Left renal pelvis (tissue), 4 donors: ENCODE results near the gene HS2ST1. TPM values are rescaled to one million over a fixed set of nuclear protein-coding genes. Genes with fewer than 3 reads are reported as not detected.
A peak's percentile ranks its signal among the peaks of the same experiment; 100 is the strongest.

Source experiments
- DNase-seq, 4 donors: peaks; one replicate each; pipeline ENCODE4 v3.0.0-alpha.2; 2013; ENCODE audit warnings: low read depth in 4 of 4, low spot score in 3 of 4
- polyA plus RNA-seq, 4 donors: library from polyadenylated mRNA; unstranded; fragments of 120-200 nt; gene quantifications; one replicate each; pipeline ENCODE4 v1.2.1, GENCODE V29; 2013; ENCODE audit not compliant: insufficient read length in 4 of 4

HS2ST1 gene
- polyA plus RNA-seq, 4 donors, result 39.1 to 54.3 (median 48.1) TPM

DNA sequence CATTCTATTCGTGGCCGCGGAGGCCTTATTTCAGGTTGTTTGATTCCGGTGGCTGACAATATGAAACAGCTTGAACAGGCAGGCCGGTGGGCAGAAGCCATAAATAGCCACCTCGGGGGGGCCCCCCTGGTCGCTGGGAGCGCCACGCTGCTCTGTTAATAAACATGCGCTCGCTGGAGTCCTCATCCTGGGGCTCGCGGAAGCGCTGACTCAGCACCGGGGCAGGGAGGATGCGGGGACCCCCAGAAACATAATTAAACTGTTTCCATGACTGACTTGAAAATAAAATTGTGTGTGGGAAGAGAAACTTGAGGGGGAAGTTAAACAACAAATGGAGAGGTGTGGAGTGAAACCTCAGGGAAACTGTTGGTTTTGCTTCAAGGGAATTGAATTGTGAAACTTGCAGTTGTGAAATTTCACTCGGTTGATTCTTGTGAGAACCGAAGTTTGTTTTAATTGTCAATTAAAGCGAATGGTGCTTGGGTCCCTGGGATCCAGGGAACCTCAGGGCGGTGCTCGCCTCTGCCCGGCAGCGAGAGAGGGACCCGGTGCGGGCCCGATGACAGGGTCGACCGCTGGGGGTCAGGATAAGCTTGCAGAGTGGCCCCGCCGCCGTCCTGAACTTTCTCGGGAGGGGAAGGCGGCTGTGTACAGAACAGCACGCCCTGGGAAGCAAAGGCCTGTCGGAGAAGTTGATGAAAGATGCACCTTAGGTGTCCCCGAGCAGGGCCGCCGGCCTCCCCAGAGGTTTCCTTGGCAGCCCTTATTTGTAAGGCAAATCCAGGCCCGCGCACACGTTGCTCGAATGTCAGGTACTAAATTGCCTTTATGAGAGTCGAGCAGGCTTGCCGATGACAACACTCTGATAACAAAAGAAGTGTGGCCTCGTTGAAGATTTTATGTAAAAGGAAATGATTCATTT lies 237.3 kb downstream of the HS2ST1 start:
- peak in 1 of 4 donors; percentile 50 for DNase-seq

DNA sequence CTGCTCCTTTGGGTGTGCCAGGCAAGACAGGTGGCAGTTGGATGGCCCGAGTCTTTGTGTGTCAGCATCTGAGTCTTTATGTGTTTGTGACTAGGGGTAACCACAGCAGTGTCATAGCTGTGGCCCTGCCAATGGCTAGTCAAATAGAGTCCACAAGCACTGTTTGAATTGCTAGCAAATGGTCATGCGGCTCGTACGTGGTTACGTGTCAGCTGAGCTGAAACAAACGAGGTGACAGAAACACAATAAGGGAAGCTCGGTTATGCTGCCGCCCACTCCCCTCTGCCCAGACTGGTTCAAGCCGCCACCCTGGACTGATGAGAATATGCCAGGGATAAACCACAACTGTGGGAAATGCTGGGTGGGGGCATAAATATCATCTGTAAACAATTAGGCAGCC lies 239.9 kb downstream of the HS2ST1 start:
- DNase-seq, result no peak

DNA sequence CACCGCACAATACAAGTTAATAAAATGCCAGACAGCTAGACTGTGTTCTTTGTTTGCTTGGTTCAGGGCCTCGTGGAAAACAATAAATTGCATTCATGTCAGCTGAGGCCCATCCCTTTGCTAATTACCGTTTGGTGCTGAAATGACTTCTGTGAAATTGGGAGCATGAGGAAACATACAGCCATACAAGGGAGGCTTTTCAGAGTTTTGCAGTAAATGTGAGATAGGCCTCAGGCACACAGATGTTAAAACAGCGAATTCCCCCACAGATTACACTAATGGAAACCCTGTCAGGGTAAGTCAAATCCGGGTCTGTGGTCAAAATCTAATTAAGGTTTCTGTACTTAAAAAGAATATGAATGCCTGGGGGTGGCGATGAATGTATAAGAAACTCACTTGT lies 240.7 kb downstream of the HS2ST1 start:
- no peak for DNase-seq

DNA sequence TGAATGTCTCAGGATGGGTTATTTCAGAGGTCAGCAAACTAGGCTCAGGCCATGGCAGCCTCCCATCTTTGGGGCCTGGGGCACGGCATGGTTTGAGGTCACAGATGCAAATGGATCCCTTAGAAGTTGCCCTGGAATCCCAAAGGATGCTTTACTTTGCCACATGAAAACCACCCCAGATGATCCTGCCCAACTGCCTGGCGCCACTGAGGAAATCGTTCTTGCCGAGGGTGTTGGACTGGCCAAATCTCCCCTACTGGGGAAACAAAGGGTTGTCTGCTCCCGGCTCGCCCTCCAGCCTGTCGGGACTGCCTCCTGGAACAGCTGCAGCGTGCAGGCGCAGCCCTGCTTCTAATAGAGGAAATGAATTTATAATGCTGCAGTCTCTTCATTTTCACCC lies 241.2 kb downstream of the HS2ST1 start:
- DNase-seq, result no peak

DNA sequence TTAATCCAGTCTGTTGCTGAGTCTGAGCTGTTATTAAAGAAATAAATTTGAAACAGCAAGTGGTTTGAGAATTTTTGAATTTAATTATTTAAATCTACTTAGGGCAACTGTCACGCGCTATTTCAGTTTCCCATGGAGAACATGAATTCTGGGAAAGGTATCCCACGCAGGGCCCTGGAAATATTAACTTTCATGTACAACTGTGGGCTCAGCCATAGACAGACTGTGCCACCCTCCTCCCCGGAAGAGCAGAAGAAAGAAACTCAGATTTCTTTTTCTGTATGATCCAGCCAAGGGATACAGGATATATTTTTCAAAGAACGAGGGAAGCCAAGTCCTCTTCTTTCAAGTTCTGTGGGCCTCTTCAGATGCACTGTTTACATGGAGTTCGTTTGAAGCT lies 241.7 kb downstream of the HS2ST1 start:
- no peak for DNase-seq

DNA sequence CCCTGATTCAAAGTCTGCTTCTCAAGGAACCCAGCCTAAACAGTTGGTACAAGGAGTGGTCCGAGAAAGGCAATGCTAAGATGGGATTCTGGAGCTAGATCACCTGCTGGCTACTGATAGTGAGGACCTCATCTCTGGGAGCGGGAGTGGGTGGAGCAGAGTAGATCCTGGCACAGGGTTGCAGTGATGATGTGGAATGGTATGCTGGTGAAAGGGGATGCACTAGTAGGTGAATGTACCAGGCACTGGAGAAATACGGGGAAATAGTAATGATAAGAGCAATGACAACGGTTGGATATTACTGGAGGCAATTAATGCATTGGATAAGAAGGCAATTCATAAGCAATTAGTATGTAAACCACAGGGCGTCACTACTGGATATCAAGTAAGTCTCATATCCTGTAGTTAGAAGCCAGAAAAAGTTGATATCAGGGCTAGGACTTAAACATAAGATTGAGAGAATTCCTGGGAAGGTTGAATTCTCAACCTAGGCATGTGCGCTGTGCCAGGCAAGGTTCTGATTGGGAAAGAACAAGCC lies 245.0 kb downstream of the HS2ST1 start:
- DNase-seq, result no peak

Other genes starting within 250 kb of the HS2ST1 start
- 10 to 100 TPM; 73.5 to 91.9 (median 89.5) TPM for gene SH3GLB1, start 210.1 kb upstream of the HS2ST1 start, polyA plus RNA-seq
- gene SELENOF, start 509 bp upstream of the HS2ST1 start, polyA plus RNA-seq, result 100 to 1,000 TPM; 267 to 398 (median 342) TPM